Neural cell (in vitro differentiated cells): Measurements from ENCODE around the gene DNHD1. TPM values are rescaled to one million over a fixed set of nuclear protein-coding genes. Genes with fewer than 3 reads are reported as not detected.
A peak's percentile ranks its signal among the peaks of the same experiment; 100 is the strongest.

Source experiments
- H2AFZ ChIP-seq: fragments of 200-600, 300-800 bp; sonication (generic), shearing (Covaris generic); 2 replicates; pipeline ENCODE4 v1.6.0; 2014; ENCODE audit warnings: low read depth, mild to moderate bottlenecking, antibody characterized with exemption, low read length, moderate library complexity
- H3F3A ChIP-seq: fragments of 200-600 bp; shearing (Covaris generic); 2 replicates; pipeline ENCODE4 v1.6.1; 2016; ENCODE audit warnings: mild to moderate bottlenecking, moderate library complexity, mixed read lengths, antibody characterized with exemption, low read length; ENCODE audit not compliant: insufficient read depth, poor library complexity, severe bottlenecking
- H3K27ac ChIP-seq: fragments of 200-600, 300-800 bp; sonication (generic), shearing (Covaris generic); 2 replicates; pipeline ENCODE4 v1.5.1; 2014; ENCODE audit warnings: mild to moderate bottlenecking, low read length, moderate library complexity
- H3K27me3 ChIP-seq: fragments of 300-800, 200-600 bp; sonication (generic), shearing (Covaris generic); 2 replicates; pipeline ENCODE4 v1.6.0; 2014; ENCODE audit warnings: mild to moderate bottlenecking, low read depth, low read length, moderate library complexity; ENCODE audit not compliant: insufficient read depth
- H3K36me3 ChIP-seq: fragments of 300-800, 200-600 bp; sonication (generic), shearing (Covaris generic); 2 replicates; pipeline ENCODE4 v1.5.1; 2014; ENCODE audit warnings: mild to moderate bottlenecking, antibody characterized with exemption, low read length, moderate library complexity; ENCODE audit not compliant: insufficient read depth
- H3K4me2 ChIP-seq: fragments of 300-800, 200-600 bp; sonication (generic), shearing (Covaris generic); 2 replicates; pipeline ENCODE4 v1.6.0; 2014; ENCODE audit warnings: mild to moderate bottlenecking, low read length
- H3K4me3 ChIP-seq: fragments of 300-800, 200-600 bp; sonication (generic), shearing (Covaris generic); 2 replicates; pipeline ENCODE4 v1.5.1; 2014; ENCODE audit warnings: mild to moderate bottlenecking, low read length, moderate library complexity
- H3K79me2 ChIP-seq: fragments of 200-600 bp; shearing (Covaris generic); replicated peaks from 2 replicates; pipeline ENCODE4 v1.6.0; 2014; ENCODE audit warnings: mild to moderate bottlenecking, low read length, moderate library complexity; ENCODE audit not compliant: insufficient read depth
- H3K9ac ChIP-seq: fragments of 300-800, 200-600 bp; sonication (generic), shearing (Covaris generic); 2 replicates; pipeline ENCODE4 v1.6.1; 2016; ENCODE audit warnings: mild to moderate bottlenecking, low read length, mixed read lengths
- H3K9me2 ChIP-seq: fragments of 200-600 bp; shearing (Covaris generic); 2 replicates; pipeline ENCODE4 v1.6.1; 2016; ENCODE audit warnings: mild to moderate bottlenecking, low read length, mixed read lengths; ENCODE audit not compliant: insufficient read depth
- H3K9me3 ChIP-seq: fragments of 200-600, 300-800 bp; sonication (generic), shearing (Covaris generic); 2 replicates; pipeline ENCODE4 v1.6.1; 2016; ENCODE audit warnings: mild to moderate bottlenecking, mixed run types, low read length, moderate library complexity, mixed read lengths
- H4K20me1 ChIP-seq: fragments of 200-600 bp; shearing (Covaris generic); 2 replicates; pipeline ENCODE4 v1.6.1; 2016; ENCODE audit warnings: mild to moderate bottlenecking, mixed run types; ENCODE audit not compliant: insufficient read depth
- CTCF ChIP-seq: fragments of 450-650 bp; IDR thresholded peaks from 2 replicates; pipeline ENCODE4 v1.5.1; 2014; ENCODE audit warnings: antibody characterized with exemption, mild to moderate bottlenecking, moderate library complexity; ENCODE audit not compliant: poor library complexity, severe bottlenecking
- EP300 ChIP-seq: fragments of 450-650 bp; conservative IDR thresholded peaks from 2 replicates; pipeline ENCODE4 v1.6.1; 2014; ENCODE audit warnings: antibody characterized with exemption, mild to moderate bottlenecking, moderate library complexity; ENCODE audit not compliant: poor library complexity, severe bottlenecking
- EZH2 ChIP-seq: fragments of 200-600, 300-800 bp; shearing (Covaris generic), sonication (generic); IDR thresholded peaks from 2 replicates; pipeline ENCODE4 v1.6.1; 2014; ENCODE audit warnings: antibody characterized with exemption, low read length, borderline replicate concordance, mild to moderate bottlenecking; ENCODE audit not compliant: insufficient read depth, poor library complexity, severe bottlenecking
- MXI1 ChIP-seq: fragments of 450-650 bp; conservative IDR thresholded peaks from 2 replicates; pipeline ENCODE4 v1.6.1; 2014; ENCODE audit warnings: antibody characterized with exemption, mild to moderate bottlenecking; ENCODE audit not compliant: poor library complexity, severe bottlenecking
- POLR2AphosphoS5 ChIP-seq: IDR thresholded peaks from 2 replicates; pipeline ENCODE4 v1.6.1; 2012
- RAD21 ChIP-seq: fragments of 450-650 bp; conservative IDR thresholded peaks from 2 replicates; pipeline ENCODE4 v1.6.1; 2014; ENCODE audit warnings: antibody characterized with exemption, mild to moderate bottlenecking, moderate library complexity
- REST ChIP-seq: IDR thresholded peaks from 2 replicates; pipeline ENCODE4 v1.6.1; 2012; ENCODE audit warnings: borderline replicate concordance
- SMC3 ChIP-seq: fragments of 450-650 bp; conservative IDR thresholded peaks from 2 replicates; pipeline ENCODE4 v1.6.1; 2014; ENCODE audit warnings: antibody characterized with exemption, mild to moderate bottlenecking, moderate library complexity; ENCODE audit not compliant: poor library complexity
- TAF1 ChIP-seq: IDR thresholded peaks from 2 replicates; pipeline ENCODE4 v1.6.1; 2012; ENCODE audit warnings: low read depth
- polyA plus RNA-seq: library from polyadenylated mRNA; depleted of rRNA; stranded (reverse); fragments of >200 nt; gene quantifications from 2 replicates; pipeline ENCODE4 v1.2.3, GENCODE V29; 2014

Gene DNHD1
- polyA plus RNA-seq, 1 donor from 2014 or later, result 5.1 TPM

- H3K4me2 ChIP-seq, result peak overlapping the region; percentile 47
- peak overlapping the region; percentile 96 for H3K4me3 ChIP-seq
- H3K9ac ChIP-seq, result peak overlapping the region; percentile 99
- no peak overlapping the region for H2AFZ ChIP-seq
- H3K36me3 ChIP-seq, result no peaks in the 10 kb centered on the region
- H3K27me3 ChIP-seq, result no peaks in the 10 kb centered on the region
- H3F3A ChIP-seq, result peaks cover 4% of the 10 kb centered on the region
- TF ChIP-seq EZH2, result no peak
- TF ChIP-seq CTCF, result no peak
- TF ChIP-seq POLR2AphosphoS5, result no peak
- peak overlapping the region; percentile 66 for H3K27ac ChIP-seq
- H4K20me1 ChIP-seq, result no peaks in the 10 kb centered on the region
- H3K9me3 ChIP-seq, result no peaks in the 10 kb centered on the region
- peaks cover 14% of the 10 kb centered on the region for H3K79me2 ChIP-seq
- H3K9me2 ChIP-seq, result no peaks in the 10 kb centered on the region
These were observed 114.8 kb downstream of the DNHD1 start for GRCh38 chr11:6611963-6612212.

GRCh38 chr11:6612213-6613041 lies 115.3 kb downstream of the DNHD1 start, which contains the start of gene TAF10:
Gene TAF10 (minus strand): TSS chr11:6612216. CDS start chr11:6612189, 27 bp downstream.
- H3K9ac ChIP-seq, result peak within 1 kb of the TSS; percentile 99
- no peaks in the 10 kb centered on the region for H3K9me2 ChIP-seq
- H3K27me3 ChIP-seq, result no peaks in the 10 kb centered on the region
- peaks cover 4% of the 10 kb centered on the region for H3F3A ChIP-seq
- peak within 1 kb of the TSS; percentile 96 for H3K4me3 ChIP-seq
- H4K20me1 ChIP-seq, result no peaks in the 10 kb centered on the region
- H2AFZ ChIP-seq, result peak within 1 kb of the TSS; percentile 66
- peak within 1 kb of the TSS; percentile 99 for H3K4me2 ChIP-seq
- peaks cover 9% of the 10 kb centered on the region for H3K79me2 ChIP-seq
- H3K27ac ChIP-seq, result peak within 1 kb of the TSS; percentile 99
- H3K36me3 ChIP-seq, result no peaks in the 10 kb centered on the region
- TF ChIP-seq RAD21 (peak; percentile 19), POLR2AphosphoS5 (peak; percentile 99), EP300 (peak; percentile 73), CTCF (peak; percentile 81), REST (peak; percentile 87), MXI1 (peak; percentile 82), EZH2 (no peak), TAF1 (peak; percentile 89), SMC3 (peak; percentile 30)
- H3K9me3 ChIP-seq, result no peaks in the 10 kb centered on the region
